Skin of body (tissue), 2 donors: ENCODE results near the gene RRP12. TPM values are rescaled to one million over a fixed set of nuclear protein-coding genes. Genes with fewer than 3 reads are reported as not detected.

Source experiments
- DNase-seq: peaks from one replicate; lab custom pipeline; 2025; lab: John Stamatoyannopoulos, UW
- total RNA-seq: library from RNA; depleted of rRNA; stranded (reverse); fragments of >200 nt; gene quantifications from one replicate; pipeline ENCODE4 v1.2.3, GENCODE V29; 2014

The RRP12 gene
- total RNA-seq, 1 donor from 2014 or later: 14.3 TPM

- DNase-seq: peak; percentile 19
Observed at GRCh38 chr10:97336006-97336405, 65.1 kb downstream of the RRP12 start.

GRCh38 chr10:97335188-97335619, 65.9 kb downstream of the RRP12 start:
- DNase-seq: no peak

GRCh38 chr10:97334370-97335175, 66.6 kb downstream of the RRP12 start, which contains the start of gene FRAT2:
Gene FRAT2, minus strand, starts transcription at chr10:97334729. Its CDS starts 157 bp downstream, at chr10:97334572.
- DNase-seq: peak; percentile 90

GRCh38 chr10:97333601-97334369, 67.4 kb downstream of the RRP12 start:
- DNase-seq: no peak

- DNase-seq: peak; percentile 30
Observed at GRCh38 chr10:97333351-97333600, 67.9 kb downstream of the RRP12 start.

GRCh38 chr10:97332591-97333350, 68.4 kb downstream of the RRP12 start:
- DNase-seq: peak; percentile 31

- no peak for DNase-seq
Observed at GRCh38 chr10:97331153-97331703, 69.9 kb downstream of the RRP12 start.

GRCh38 chr10:97329766-97330165, 71.4 kb downstream of the RRP12 start:
- DNase-seq: no peak

- DNase-seq: peak; percentile 37
Observed at GRCh38 chr10:97328646-97329453, 72.3 kb downstream of the RRP12 start.

- no peak for DNase-seq
Observed at GRCh38 chr10:97327348-97328294, 73.5 kb downstream of the RRP12 start.

GRCh38 chr10:97325754-97326153, 75.4 kb downstream of the RRP12 start:
- no peak for DNase-seq

- no peak for DNase-seq
Observed at GRCh38 chr10:97323501-97323900, 77.6 kb downstream of the RRP12 start.

- DNase-seq: no peak
Observed at GRCh38 chr10:97321804-97322190, 79.3 kb downstream of the RRP12 start.

- DNase-seq: no peak
Observed at GRCh38 chr10:97321032-97321803, 79.9 kb downstream of the RRP12 start.

GRCh38 chr10:97320480-97321031, 80.6 kb downstream of the RRP12 start:
- DNase-seq: no peak

- DNase-seq: no peak
Observed at GRCh38 chr10:97319671-97320479, 81.3 kb downstream of the RRP12 start.

- peak; percentile 95 for DNase-seq
Observed at GRCh38 chr10:97318772-97319651, 82.1 kb downstream of the RRP12 start, which contains the start of gene FRAT1. Gene FRAT1, plus strand, starts transcription at chr10:97319271. Its CDS starts 183 bp downstream, at chr10:97319454.
